HG03196 (cell line): ENCODE measurements around the gene PTPMT1.

Experiments
- ATAC-seq: cut with Tn5 transposase; IDR thresholded peaks from one replicate; pipeline ENCODE4 v1.9.1; 2021; ENCODE audit not compliant: unreplicated experiment

PTPMT1 gene

GRCh38 chr11:47578524-47579494, 13.4 kb downstream of the PTPMT1 start, which contains the start of the genes KBTBD4 and NDUFS3:
Gene KBTBD4, minus strand, starts transcription at chr11:47578970. Its CDS starts 19 bp downstream, at chr11:47578951.
Gene NDUFS3, plus strand, starts transcription at chr11:47579074. Its CDS starts 18 bp downstream, at chr11:47579092.
- ATAC-seq, result peak; percentile 90

GRCh38 chr11:47583844-47584243, 18.4 kb downstream of the PTPMT1 start:
- ATAC-seq, result no peak

DNA sequence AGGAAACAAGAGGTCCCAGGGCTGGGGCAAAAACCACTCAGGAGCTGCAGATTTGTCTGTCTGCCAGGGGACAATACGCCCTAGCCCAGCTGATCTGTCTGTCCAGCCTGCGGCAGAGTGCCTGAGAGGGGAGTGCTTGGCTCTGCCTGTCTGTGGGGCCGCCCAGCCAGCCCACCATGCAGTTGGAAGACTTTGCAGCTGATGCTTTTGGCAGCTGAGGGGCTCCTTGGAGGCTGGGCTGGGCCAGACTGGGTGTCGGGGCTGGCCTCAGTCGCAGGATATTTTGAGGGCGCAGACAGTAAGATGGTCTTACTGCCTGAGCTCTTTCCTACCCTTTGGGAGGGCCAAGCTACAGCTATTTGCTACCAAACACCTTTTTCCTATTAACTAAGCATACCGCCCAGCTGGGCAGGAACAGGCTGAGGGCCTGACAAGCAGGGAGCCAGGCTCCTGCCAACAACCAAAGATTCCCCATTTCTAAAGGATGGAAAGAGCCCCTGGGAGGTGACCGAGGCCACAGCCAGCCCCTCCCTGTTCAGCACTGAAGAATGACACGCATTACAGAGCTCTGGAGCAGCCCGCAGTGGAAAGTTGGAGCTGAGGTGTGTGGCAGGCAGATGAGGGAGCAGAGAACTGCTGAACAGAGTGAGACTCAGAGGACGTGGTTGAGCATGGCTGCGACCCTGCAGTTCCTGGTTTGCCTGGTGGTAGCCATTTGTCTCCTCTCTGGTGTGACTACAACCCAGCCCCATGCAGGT, 20.9 kb downstream of the PTPMT1 start, which contains the start of gene FAM180B:
Gene FAM180B, plus strand, starts transcription at position 581 of the 758 bp plus-strand sequence. Its CDS starts 91 bp downstream, at position 672.
- ATAC-seq, result no peak

- ATAC-seq, result no peak
Measured at GRCh38 chr11:47587039-47587716, 21.8 kb downstream of the PTPMT1 start.

- no peak for ATAC-seq
Measured at GRCh38 chr11:47587723-47588326, 22.4 kb downstream of the PTPMT1 start.

DNA sequence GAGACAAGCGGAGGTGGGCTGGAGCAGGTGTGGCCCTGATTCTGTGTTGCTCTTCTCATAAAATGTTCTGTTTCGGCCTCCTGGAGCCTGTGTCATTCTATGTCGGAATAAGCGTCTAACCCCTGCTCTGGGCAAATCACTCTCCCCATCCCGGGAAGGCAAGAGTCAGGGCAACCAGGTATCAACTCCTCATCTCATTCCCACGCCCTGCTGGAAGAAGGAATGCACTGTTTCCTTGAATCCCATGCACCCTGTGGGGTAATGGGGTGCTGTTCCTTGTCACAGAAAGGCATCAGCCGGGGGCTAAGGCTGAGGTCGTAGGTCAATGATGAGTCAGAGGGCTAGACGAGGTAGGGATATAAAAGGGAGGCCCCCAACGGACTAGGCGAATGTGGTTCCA, 23.7 kb downstream of the PTPMT1 start:
- no peak for ATAC-seq

DNA sequence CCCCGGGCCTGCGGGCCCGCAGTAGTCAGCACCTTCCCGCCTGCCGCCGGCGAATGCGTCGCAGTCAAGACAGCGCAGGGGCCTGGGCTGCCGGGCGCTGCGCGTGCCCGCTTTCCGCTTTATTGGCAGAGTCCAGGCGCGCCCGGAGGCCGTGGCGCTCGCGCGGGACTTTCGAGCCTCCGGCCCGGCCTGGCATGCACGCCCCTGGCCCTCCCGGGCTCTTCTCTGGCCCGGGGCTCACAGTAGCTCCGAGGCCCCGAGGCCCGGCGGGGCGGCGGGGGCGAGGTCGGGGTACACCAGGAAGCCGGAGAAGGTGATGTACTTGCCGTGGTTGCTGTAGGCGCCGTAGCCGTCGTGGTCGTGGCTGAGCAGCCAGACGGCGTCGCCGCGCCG, 24.2 kb downstream of the PTPMT1 start:
- ATAC-seq, result no peak

DNA sequence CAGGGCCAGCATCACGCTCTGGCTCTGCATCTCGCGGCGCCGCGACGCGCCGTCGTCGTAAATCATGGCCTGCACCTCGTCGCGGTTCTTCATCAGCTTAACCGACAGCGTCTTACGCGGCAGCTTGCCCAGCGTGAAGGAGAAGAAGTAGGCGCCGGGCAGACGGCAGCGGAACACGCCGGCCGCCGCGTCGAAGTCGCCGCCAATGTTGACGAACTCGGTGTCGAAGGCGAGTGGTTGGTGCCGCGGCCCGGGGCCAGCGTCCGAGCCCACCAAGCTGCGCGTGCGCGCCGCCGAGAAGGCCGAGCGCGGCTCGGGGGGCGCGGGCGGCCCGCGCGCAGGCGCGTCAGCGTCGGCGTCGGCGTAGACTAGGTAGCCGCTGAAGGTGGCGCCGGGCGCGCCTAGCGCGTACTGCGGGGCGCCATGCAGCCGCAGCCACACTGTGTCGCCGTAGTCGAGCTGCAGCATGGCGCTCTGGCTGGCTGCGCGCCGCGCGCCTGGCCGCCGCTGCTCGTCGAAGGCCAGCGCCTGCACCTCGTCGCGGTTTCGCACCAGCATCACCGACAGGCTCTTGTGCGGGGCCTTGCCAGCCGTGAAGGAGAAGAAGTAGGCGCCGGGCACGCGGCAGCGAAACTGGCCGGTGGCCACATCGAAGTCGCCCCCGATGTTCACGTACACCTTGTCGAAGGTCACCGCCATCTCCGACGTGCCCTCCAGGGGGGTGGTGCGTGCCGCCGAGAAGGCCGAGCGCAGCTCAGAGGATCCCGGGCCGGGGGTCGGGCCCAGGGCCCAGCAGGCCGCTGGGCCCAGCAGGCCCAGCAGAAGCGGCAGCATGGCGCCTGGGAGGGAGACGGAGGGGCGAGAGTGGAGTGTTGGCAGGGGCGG, 24.8 kb downstream of the PTPMT1 start:
- no peak for ATAC-seq

DNA sequence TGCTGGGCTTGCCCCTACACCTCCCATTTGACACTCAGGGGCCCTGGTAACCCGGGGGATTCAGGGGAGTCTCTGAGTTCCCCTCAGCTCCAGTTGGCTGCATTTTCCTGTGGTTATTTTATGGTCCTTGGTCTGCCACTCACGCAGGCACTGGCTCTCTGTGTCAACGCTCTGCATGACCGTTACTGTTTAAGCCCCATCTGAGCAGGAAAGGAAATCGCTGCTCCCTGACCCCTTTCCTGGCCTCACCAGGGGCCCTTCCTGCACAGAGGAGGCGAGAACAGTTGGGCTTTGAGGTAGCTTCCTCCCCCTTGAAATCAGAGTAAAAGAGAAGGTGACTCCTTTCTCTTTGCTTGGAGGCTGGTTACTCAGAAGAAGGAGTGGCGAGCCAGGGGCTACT, 26.4 kb downstream of the PTPMT1 start:
- no peak for ATAC-seq

- ATAC-seq, result no peak
Measured at GRCh38 chr11:47592251-47592650, 26.9 kb downstream of the PTPMT1 start.

DNA sequence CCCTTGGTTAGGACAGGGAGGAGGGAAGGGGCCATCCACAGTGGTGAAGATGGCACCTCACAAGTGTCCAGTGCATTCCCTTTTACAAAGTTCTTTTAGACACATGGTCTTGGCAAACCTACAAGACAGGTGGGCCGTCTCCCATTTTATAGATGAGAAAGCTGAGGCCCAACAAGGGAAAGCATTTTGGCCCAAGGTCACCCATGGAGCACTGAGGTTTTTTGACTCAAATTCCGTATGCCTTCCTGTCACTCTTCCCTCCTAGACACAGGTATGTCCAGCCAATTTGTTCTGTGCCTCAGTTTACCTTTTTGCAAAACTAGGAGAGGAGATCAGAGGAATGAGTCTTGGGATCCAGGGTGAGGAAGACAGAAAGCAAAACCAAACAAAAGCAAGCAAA, 27.6 kb downstream of the PTPMT1 start:
- no peak for ATAC-seq

GRCh38 chr11:47593492-47593933, 28.1 kb downstream of the PTPMT1 start:
- ATAC-seq, result no peak

GRCh38 chr11:47593934-47594855, 28.8 kb downstream of the PTPMT1 start, which contains the start of gene C1QTNF4:
Gene C1QTNF4, minus strand, starts transcription at chr11:47594411. Its CDS starts 3,601 bp downstream, at chr11:47590810.
- ATAC-seq, result no peak

GRCh38 chr11:47595029-47595428, 29.6 kb downstream of the PTPMT1 start:
- no peak for ATAC-seq

DNA sequence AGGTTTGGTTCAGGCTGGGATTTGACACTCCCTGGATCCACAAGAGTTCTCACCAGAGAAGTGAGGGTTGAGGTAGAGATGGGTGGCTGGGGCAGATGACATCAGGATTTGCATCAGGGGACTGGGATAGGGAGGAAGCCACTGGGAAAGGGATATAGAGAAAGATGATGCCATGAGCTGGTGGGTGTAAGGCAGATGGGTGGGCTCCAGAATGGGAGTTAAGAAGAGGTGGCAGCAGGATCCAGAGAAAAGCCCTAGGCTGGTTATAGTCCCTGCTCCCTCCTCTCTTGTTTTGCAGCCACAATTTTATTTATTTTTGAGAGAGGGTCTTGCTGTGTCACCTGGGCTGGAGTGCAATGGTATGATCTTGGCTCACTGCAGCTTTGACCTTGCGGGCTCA, 30.6 kb downstream of the PTPMT1 start:
- ATAC-seq, result no peak

GRCh38 chr11:47599902-47600301, 34.5 kb downstream of the PTPMT1 start:
- no peak for ATAC-seq

- no peak for ATAC-seq
Measured at GRCh38 chr11:47603295-47603694, 37.9 kb downstream of the PTPMT1 start.

DNA sequence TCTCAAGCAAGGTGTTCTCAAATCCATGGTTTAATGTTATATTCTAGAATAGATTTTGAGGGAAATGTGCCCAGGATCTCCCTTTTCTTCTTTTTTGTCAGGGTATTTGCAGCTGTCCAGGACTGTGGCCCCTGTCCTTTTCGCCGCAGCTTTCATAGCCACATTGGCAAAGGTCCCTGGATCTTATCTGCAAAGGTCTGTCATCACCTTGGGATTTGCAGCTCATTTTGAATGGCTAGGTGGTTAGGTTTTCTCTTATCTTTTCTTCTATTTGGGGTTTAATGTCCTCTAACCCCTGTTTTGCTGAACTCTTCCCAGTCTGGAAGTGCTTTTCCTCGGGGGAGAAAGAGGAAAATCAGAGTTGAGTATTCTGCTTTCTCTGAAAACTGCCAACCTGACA, 40.5 kb downstream of the PTPMT1 start:
- ATAC-seq, result no peak
